Stimulated activated CD8-positive, alpha-beta memory T cell treated with anti-CD3 and anti-CD28 coated beads, Interleukin-15, amount 100 ng/mL, for 24 hours (primary cell): Measurements from ENCODE around the gene ZNF682.
"Not testable (repeated sequence)": the region's sequence is repeated elsewhere in the genome, so short reads cannot be mapped to it uniquely, and the experiment has no call there.

ENCODE experiments used
- DNase-seq: peaks from one replicate; pipeline ENCODE4 v3.0.0-alpha.2; 2020; ENCODE audit warnings: low read depth

Gene ZNF682

GRCh38 chr19:20039203-20039723 lies at the start of gene ZNF682:
ZNF682 (minus strand) TSS chr19:20039505; CDS start chr19:20039345, 160 bp downstream.
- DNase-seq, result peak; percentile 70

- DNase-seq, result not testable (repeated sequence)
Measured at GRCh38 chr19:20082876-20083275, 43.6 kb upstream of the ZNF682 start.

- not testable (repeated sequence) for DNase-seq
Measured at GRCh38 chr19:20082232-20082833, 43.0 kb upstream of the ZNF682 start.

- no peak for DNase-seq
Measured at GRCh38 chr19:20080656-20081055, 41.4 kb upstream of the ZNF682 start.

- no peak for DNase-seq
Measured at GRCh38 chr19:20079476-20079875, 40.2 kb upstream of the ZNF682 start.

GRCh38 chr19:20078581-20079031 lies 39.3 kb upstream of the ZNF682 start:
- no peak for DNase-seq

GRCh38 chr19:20077791-20078463 lies 38.6 kb upstream of the ZNF682 start, which contains the start of gene ZNF90:
ZNF90 (plus strand) TSS chr19:20078000; CDS start chr19:20078133, 133 bp downstream.
- DNase-seq, result peak; percentile 43

GRCh38 chr19:20072936-20073335 lies 33.6 kb upstream of the ZNF682 start:
- DNase-seq, result no peak

GRCh38 chr19:20070691-20071090 lies 31.4 kb upstream of the ZNF682 start:
- DNase-seq, result no peak

GRCh38 chr19:20068559-20068958 lies 29.3 kb upstream of the ZNF682 start:
- not testable (repeated sequence) for DNase-seq

GRCh38 chr19:20067943-20068342 lies 28.6 kb upstream of the ZNF682 start:
- no peak for DNase-seq

GRCh38 chr19:20066861-20067260 lies 27.6 kb upstream of the ZNF682 start:
- no peak for DNase-seq

GRCh38 chr19:20060282-20060681 lies 21.0 kb upstream of the ZNF682 start:
- no peak for DNase-seq

- not testable (repeated sequence) for DNase-seq
Measured at GRCh38 chr19:20058738-20059137, 19.4 kb upstream of the ZNF682 start.

- DNase-seq, result peak; percentile 50
Measured at GRCh38 chr19:20051841-20052768, 12.8 kb upstream of the ZNF682 start.

- DNase-seq, result not testable (repeated sequence)
Measured at GRCh38 chr19:20045742-20046141, 6.4 kb upstream of the ZNF682 start.

- DNase-seq, result no peak
Measured at GRCh38 chr19:20044663-20045062, 5.4 kb upstream of the ZNF682 start.

GRCh38 chr19:20038358-20039202 lies 725 bp downstream of the ZNF682 start:
- DNase-seq, result no peak

- no peak for DNase-seq
Measured at GRCh38 chr19:20035935-20036334, 3.4 kb downstream of the ZNF682 start.

- DNase-seq, result no peak
Measured at GRCh38 chr19:20028611-20029010, 10.7 kb downstream of the ZNF682 start.

GRCh38 chr19:20005741-20006140 lies 33.6 kb downstream of the ZNF682 start:
- DNase-seq, result no peak
